Keratinocyte (primary cell): Measurements from ENCODE around the gene TFPT. TPM values are rescaled to one million over a fixed set of nuclear protein-coding genes. Genes with fewer than 3 reads are reported as not detected.

Experiments
- DNase-seq: peaks from one replicate; pipeline ENCODE4 v3.0.0-alpha.2; 2011; ENCODE audit warnings: low read depth, missing footprints, low spot score
- FAIRE-seq: peaks from 2 replicates; lab custom pipeline; 2011; peaks lifted over from hg19 to GRCh38; lab: Jason Lieb, UNC
- H2AFZ ChIP-seq: 2 replicates; pipeline ENCODE4 v1.6.0; 2012; ENCODE audit warnings: low read length, control low read depth, inconsistent platforms; ENCODE audit not compliant: control insufficient read depth
- H3K27ac ChIP-seq: 2 replicates; pipeline ENCODE4 v1.5.1; 2011; ENCODE audit warnings: low read length; ENCODE audit not compliant: control insufficient read depth, insufficient read depth
- H3K27me3 ChIP-seq: 3 replicates; pipeline ENCODE4 v1.6.0; 2011; ENCODE audit warnings: low read length; ENCODE audit not compliant: control insufficient read depth, insufficient read depth; ENCODE audit errors: extremely low read depth
- H3K36me3 ChIP-seq, 2 experiments: 2 replicates in 1 of 2; 3 replicates in 1 of 2; pipeline ENCODE4 v1.5.1; 2011; ENCODE audit warnings: low read length in 2 of 2, mild to moderate bottlenecking in 1 of 2; ENCODE audit not compliant: control insufficient read depth in 2 of 2, insufficient read depth in 2 of 2; ENCODE audit errors: extremely low read depth in 1 of 2
- H3K4me1 ChIP-seq: 3 replicates; pipeline ENCODE4 v1.5.1; 2011; ENCODE audit warnings: low read length; ENCODE audit not compliant: control insufficient read depth, insufficient read depth; ENCODE audit errors: extremely low read depth
- H3K4me2 ChIP-seq: 3 replicates; pipeline ENCODE4 v1.6.0; 2011; ENCODE audit warnings: low read depth, low read length; ENCODE audit not compliant: control insufficient read depth, insufficient read depth; ENCODE audit errors: extremely low read depth
- H3K4me3 ChIP-seq, 3 experiments: fragments of 200-600 bp in 1 of 3; sonication (generic) in 1 of 3; 2 replicates in 2 of 3; 3 replicates in 1 of 3; pipeline ENCODE4 v1.5.1; 2011 to 2016; ENCODE audit warnings: low read length in 3 of 3, mild to moderate bottlenecking in 3 of 3, control low read depth in 2 of 3, inconsistent platforms in 1 of 3, low read depth in 1 of 3, mixed read lengths in 1 of 3, mixed run types in 1 of 3, moderate library complexity in 1 of 3; ENCODE audit not compliant: control insufficient read depth in 2 of 3, insufficient read depth in 2 of 3; ENCODE audit errors: extremely low read depth in 1 of 3
- H3K79me2 ChIP-seq: 2 replicates; pipeline ENCODE4 v1.6.0; 2012; ENCODE audit warnings: low read length; ENCODE audit not compliant: control insufficient read depth, insufficient read depth
- H3K9ac ChIP-seq: 3 replicates; pipeline ENCODE4 v1.6.0; 2011; ENCODE audit warnings: low read length; ENCODE audit not compliant: control insufficient read depth, insufficient read depth; ENCODE audit errors: extremely low read depth
- H3K9me1 ChIP-seq: 3 replicates; pipeline ENCODE4 v1.6.0; 2011; ENCODE audit warnings: low read length; ENCODE audit not compliant: control insufficient read depth, insufficient read depth; ENCODE audit errors: extremely low read depth
- H3K9me3 ChIP-seq: 2 replicates; pipeline ENCODE4 v1.5.1; 2012; ENCODE audit warnings: low read depth, low read length; ENCODE audit not compliant: control insufficient read depth
- H4K20me1 ChIP-seq: 3 replicates; pipeline ENCODE4 v1.6.0; 2011; ENCODE audit warnings: low read length; ENCODE audit not compliant: control insufficient read depth, insufficient read depth; ENCODE audit errors: extremely low read depth
- CTCF ChIP-seq, 3 experiments: IDR thresholded peaks in 1 of 3; conservative IDR thresholded peaks in 1 of 3; optimal IDR thresholded peaks in 1 of 3; 2 replicates in 2 of 3; 3 replicates in 1 of 3; pipeline versions ENCODE3 to v1.5.1; 2011; ENCODE audit warnings: low read length in 3 of 3, mild to moderate bottlenecking in 3 of 3, moderate library complexity in 2 of 3, control low read depth in 1 of 3, inconsistent platforms in 1 of 3; ENCODE audit not compliant: insufficient read depth in 2 of 3; ENCODE audit errors: extremely low read depth in 1 of 3
- EZH2 ChIP-seq: IDR thresholded peaks from one replicate; pipeline ENCODE4 v1.6.1; 2012; ENCODE audit warnings: inconsistent platforms, mild to moderate bottlenecking, low read length, moderate library complexity
- dilution Hi-C: fragments of 300-500 bp; cut with MboI; formaldehyde crosslinking; loops from one replicate; pipeline ENCODE4 v1.7.0; 2020; ENCODE audit warnings: low sequenced_read_pairs; ENCODE audit not compliant: extremely low pct_ligation_motif_present
- polyA plus RNA-seq, 5 experiments: library from polyadenylated mRNA; depleted of rRNA in 3 of 5; stranded (reverse) in 3 of 5; stranded (forward) in 1 of 5; unstranded in 1 of 5; fragments of >200 nt; gene quantifications; 1 replicate in 1 of 5; 2 replicates in 3 of 5; 3 replicates in 1 of 5; pipeline versions ENCODE4 v1.2.1 to v1.2.3, GENCODE V29; 2011 to 2012; ENCODE audit warnings: missing spikeins in 2 of 5, low read depth in 1 of 5, low replicate concordance in 1 of 5

The TFPT gene
- polyA plus RNA-seq, 1 donor (not counting 4 experiments of a cell fraction or from before 2014, with no cell fraction given) = 6.8 TPM

- no peaks in the 10 kb centered on the region for H3K9me3 ChIP-seq
- H3K9me1 ChIP-seq = no peaks in the 10 kb centered on the region
- H3K4me2 ChIP-seq = peak overlapping the region; percentile 97
- dilution Hi-C loops = no loop called here
- H3K9ac ChIP-seq = peak overlapping the region; percentile 85
- DNase-seq = no peak
- H3K27me3 ChIP-seq = no peaks in the 10 kb centered on the region
- H4K20me1 ChIP-seq = no peaks in the 10 kb centered on the region
- no peak for FAIRE-seq
- TF ChIP-seq CTCF (optimal IDR thresholded peaks at IDR 0.05 in 1 of 3, IDR thresholded peaks at IDR 0.05 in 1 of 3, conservative IDR thresholded peaks at IDR 0.05 in 1 of 3; ENCODE audit: extremely low read depth in 1 of 3, insufficient read depth in 2 of 3, low read length in 3 of 3) (no peak), EZH2 (no peak)
- peaks cover 24% of the 10 kb centered on the region for H3K4me1 ChIP-seq
- peak overlapping the region; percentile 79 for H3K27ac ChIP-seq
- peak overlapping the region; percentile 51 to 91 (median 87) for H3K4me3 ChIP-seq
- peaks cover 10 to 11% of the 10 kb centered on the region in 2 experiments for H3K36me3 ChIP-seq
- H2AFZ ChIP-seq = peak overlapping the region; percentile 88
- H3K79me2 ChIP-seq = peaks cover 7% of the 10 kb centered on the region
These were observed 44.8 kb upstream of the TFPT start for GRCh38 chr19:54160182-54160811.

GRCh38 chr19:54159352-54160181 lies 44.1 kb upstream of the TFPT start, which contains the start of gene LENG1:
TSS of gene LENG1 (minus strand) at chr19:54159721. CDS start at chr19:54159695, 26 bp downstream.
- peaks cover 5% of the 10 kb centered on the region for H4K20me1 ChIP-seq
- H3K9me3 ChIP-seq = no peaks in the 10 kb centered on the region
- H2AFZ ChIP-seq = peak within 1 kb of the TSS; percentile 89
- H3K36me3 ChIP-seq = peaks cover 14 to 15% of the 10 kb centered on the region in 2 experiments
- H3K79me2 ChIP-seq = peaks cover 7% of the 10 kb centered on the region
- dilution Hi-C loops = no loop called here
- H3K9ac ChIP-seq = peak within 1 kb of the TSS; percentile 92
- H3K4me2 ChIP-seq = peak within 1 kb of the TSS; percentile 98
- TF ChIP-seq CTCF (optimal IDR thresholded peaks at IDR 0.05 in 1 of 3, IDR thresholded peaks at IDR 0.05 in 1 of 3, conservative IDR thresholded peaks at IDR 0.05 in 1 of 3; ENCODE audit: extremely low read depth in 1 of 3, insufficient read depth in 2 of 3, low read length in 3 of 3) (peak in 2 of 3 experiments; percentile 25 to 33), EZH2 (no peak)
- peak within 1 kb of the TSS; percentile 90 for H3K27ac ChIP-seq
- no peaks in the 10 kb centered on the region for H3K27me3 ChIP-seq
- DNase-seq (peak; percentile 100), FAIRE-seq (peak; percentile 96)
- no peaks in the 10 kb centered on the region for H3K9me1 ChIP-seq
- peak within 1 kb of the TSS; percentile 57 to 95 (median 91) for H3K4me3 ChIP-seq
- H3K4me1 ChIP-seq = peaks cover 24% of the 10 kb centered on the region
